NCI-H1436 (cell line): ENCODE measurements around the gene MEA1.

Experiments
- DNase-seq: peaks from one replicate; lab custom pipeline; 2025; lab: John Stamatoyannopoulos, UW

Gene MEA1

DNA sequence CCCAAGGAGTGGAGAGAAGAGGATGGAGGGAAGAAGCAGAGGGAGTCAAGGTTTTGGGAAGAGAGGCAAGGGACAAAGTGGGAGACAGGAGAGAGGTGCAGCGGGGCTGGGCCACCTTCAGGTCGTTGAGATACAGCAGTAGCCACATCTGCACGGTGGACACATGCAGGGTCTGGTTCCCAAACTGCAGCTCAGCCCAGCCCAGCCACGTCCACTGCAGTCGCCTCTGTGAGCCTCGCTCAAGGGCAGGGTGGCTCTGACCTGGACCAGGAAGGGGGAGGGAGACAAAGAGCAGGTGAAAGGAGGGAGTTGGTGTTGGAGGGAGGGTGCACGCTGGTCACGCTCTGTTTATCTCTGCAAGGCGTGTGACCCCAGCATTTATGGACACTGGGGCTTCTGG, 25.0 kb upstream of the MEA1 start:
- no peak for DNase-seq

GRCh38 chr6:43037706-43038105, 24.0 kb upstream of the MEA1 start:
- DNase-seq: no peak

- no peak for DNase-seq
Observed at GRCh38 chr6:43037197-43037596, 23.5 kb upstream of the MEA1 start.

DNA sequence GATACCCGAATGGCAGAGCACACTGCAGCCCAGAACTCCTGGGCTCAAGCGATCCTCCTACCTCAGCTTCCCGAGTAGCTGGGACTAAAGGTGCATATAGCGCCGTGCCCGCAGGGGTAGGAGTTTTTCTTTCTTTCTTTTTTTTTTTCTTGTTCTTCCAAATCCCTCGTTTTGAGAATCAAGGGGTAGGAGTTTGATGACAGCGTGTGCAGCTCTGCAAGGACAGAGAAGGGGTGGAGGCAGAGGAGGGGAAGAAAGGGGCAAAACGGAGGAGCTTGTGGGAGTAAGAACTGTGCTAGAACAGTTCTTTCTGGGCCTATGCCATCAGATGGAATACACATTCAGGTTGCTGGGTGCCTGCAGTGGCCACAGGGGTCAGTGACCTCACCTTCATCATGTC, 23.0 kb upstream of the MEA1 start:
- DNase-seq: no peak

- no peak for DNase-seq
Observed at GRCh38 chr6:43035495-43036194, 21.9 kb upstream of the MEA1 start.

- no peak for DNase-seq
Observed at GRCh38 chr6:43034190-43034525, 20.4 kb upstream of the MEA1 start.

DNA sequence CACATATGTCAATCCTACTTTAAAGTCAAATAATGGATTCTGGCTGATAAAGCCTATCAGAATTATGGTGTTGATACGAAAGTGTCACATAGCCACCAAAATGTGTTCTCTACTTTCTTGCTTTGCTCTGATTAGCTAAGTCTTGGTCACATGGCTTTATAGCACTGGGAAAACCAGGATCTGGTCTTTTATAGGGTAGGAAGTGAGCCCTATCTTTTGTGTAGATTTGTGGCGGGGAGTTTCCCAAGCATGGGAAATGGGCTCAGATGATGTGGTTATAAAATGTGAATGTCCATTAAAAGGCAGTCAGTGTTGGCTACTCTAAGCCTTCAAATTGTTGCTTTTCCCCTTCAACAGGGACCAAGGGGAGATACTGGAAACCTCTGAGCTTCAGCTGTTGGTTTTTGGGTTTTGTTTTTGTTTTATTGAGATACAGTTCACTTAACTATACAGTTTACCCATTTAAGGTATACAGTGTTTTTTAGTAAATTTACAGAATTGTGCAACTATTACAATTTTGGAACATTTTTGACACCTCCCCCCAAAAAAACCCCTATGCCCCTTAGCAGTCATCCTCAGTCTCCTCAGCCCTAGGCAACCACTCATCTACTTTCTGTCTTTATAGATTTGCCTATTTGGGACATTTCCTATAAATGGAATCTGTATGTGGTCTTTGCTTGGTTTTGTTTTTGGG, 19.9 kb upstream of the MEA1 start:
- no peak for DNase-seq

DNA sequence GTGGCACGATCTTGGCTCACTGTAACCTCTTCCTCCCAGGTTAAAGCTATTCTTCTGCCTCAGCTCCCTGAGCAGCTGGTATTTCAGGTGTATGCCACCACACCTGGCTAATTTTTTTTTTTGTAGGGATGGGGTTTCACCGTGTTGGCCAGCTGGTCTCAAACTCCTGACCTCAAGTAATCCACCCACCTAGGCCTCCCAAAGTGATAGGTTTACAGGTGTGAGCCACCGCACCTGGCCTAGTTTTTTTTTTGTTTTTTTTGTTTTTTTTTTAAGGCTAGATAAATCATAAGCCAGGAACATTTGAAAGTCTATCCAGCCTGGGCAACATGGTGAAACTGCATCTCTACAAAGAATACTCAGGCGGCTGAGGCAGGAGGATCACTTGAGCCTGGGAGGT, 18.6 kb upstream of the MEA1 start:
- DNase-seq: no peak

DNA sequence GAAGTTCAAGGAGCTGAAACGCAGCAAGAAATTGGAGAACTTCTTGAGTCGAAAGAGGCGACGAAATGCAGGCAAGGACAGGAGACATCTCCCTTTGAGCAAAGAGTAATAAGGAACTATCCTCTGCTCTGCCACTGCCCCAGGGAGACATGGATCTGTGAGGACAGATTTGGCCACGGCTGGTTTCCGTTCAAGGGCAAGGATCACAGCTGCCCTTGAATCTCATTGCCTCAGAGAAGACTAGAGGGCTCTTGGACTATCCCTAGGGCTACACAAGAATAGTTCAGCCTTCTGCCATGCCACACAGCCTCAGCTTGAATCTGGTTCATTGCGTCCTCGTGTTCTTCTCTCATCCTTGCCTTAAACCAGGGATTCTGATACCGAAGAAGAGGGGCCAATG, 15.4 kb upstream of the MEA1 start:
- DNase-seq: no peak

GRCh38 chr6:43026365-43026764, 12.6 kb upstream of the MEA1 start:
- no peak for DNase-seq

GRCh38 chr6:43024436-43024835, 10.7 kb upstream of the MEA1 start:
- DNase-seq: no peak

GRCh38 chr6:43021270-43022047, 7.7 kb upstream of the MEA1 start, which contains the start of gene RRP36:
Gene RRP36 (plus strand): TSS chr6:43021623. CDS start chr6:43021655, 32 bp downstream.
- DNase-seq: peak; percentile 52

DNA sequence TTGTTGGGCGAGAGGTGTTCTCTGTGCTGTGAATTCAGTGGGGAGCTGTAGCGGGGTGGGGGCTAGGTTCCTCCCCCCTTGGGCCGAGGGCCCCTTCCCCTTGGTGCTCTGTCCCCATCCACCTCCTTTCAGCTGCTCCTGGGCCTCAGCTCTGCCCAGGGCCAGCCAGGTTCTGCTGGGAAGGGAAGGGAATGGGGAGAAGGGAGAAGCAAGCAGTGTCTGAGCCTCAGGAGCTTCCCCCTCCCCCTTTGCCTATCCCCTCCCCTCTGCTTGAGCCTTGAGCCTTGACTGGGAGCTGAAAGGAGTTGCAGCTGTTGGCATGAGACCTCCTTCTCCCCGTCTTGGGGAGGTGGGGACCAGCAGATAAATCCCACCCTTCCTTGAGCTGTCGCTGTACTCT, 7.1 kb upstream of the MEA1 start:
- no peak for DNase-seq

- DNase-seq: no peak
Observed at GRCh38 chr6:43020052-43020705, 6.4 kb upstream of the MEA1 start.

- no peak for DNase-seq
Observed at GRCh38 chr6:43019152-43019551, 5.4 kb upstream of the MEA1 start.

DNA sequence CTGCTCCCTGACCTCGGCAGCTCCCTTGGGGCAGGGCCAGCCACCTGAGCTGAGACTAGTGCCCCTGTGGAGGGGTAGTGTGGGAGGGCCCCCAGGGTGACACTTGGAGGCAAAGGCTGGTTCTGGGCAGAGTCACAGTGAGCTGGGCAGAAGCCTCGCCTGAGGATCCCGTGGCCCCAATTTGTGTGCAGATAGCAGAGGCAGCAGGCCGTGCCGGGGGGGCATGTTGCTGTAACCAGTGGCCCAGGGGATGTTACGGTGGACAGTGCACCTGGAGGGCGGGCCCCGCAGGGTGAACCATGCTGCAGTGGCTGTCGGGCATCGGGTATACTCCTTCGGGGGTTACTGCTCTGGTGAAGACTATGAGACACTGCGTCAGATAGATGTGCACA, 3.2 kb upstream of the MEA1 start:
- no peak for DNase-seq

GRCh38 chr6:43016176-43016942, 2.6 kb upstream of the MEA1 start:
- DNase-seq: no peak

DNA sequence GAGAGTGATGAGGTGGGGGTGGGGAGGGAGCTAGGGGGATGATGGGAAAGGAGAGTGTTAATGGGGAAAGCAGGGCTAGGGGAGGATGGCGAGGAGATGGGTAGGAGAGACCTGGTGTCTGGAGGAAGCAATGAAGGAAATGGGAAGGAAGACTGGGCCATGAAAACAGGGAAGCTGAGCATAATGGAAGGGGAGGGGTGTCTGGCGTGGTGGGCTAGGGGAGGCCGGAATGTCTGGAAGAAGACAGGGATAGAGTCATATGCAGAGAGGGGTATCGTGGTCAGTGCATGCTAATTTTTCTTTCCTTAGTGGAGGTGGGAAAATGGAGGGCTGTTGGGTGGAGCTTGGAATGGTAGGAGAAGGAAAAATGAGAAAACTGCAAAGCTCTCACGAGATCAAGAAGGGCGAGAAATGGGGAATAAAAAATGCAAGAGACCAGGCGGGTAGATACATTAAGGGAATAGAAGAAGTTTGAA, 726 bp upstream of the MEA1 start:
- no peak for DNase-seq

- no peak for DNase-seq
Observed at GRCh38 chr6:43013097-43013842, 476 bp downstream of the MEA1 start.

DNA sequence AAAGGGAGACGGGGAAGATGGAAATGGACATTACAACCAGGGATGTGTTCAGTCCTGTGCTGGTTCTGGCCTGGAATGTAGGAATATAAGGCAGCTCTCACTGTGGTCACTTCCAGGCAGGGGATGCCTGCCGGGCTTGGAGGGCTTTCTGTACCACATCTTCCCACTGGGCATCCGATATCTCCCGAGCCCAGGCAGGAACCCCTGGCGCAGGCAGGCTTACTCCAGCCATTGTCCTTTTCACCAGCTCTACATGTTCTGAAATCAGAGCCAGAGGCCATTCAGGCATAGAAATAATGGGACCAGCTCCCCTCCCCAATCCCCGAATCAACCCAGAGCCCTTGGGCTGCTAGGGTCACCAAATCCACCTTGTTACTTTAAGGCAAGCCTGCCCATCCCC, 1.4 kb downstream of the MEA1 start:
- no peak for DNase-seq

DNA sequence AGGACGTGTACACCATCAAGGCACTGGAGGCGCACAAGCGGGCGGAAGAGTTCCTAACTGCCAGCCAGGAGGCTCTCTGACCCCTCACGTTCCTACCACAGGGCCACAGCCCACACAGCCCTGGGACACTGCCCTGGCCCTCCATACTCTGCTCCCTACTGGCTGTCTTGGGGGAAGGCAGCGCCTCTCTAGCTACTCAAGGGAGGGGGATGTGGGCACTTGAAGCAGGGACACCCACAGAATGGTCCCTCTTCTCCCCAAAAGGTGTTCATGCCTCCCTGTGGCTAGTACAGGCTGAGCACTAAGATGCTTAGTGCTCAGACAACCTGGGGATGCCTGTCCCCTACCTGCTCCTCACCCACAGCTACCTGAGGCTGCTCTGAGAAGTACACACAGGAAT, 2.5 kb downstream of the MEA1 start:
- DNase-seq: no peak
